RWPE1 (cell line): ENCODE measurements around the gene BCL2A1.

ENCODE experiments used
- CTCF ChIA-PET: fragments of 350-600 bp; sonication (Branson Sonifier 250); formaldehyde crosslinking; extraction: SDS; loops from one replicate; lab custom pipeline; 2021; lab: Yijun Ruan, JAX
- POLR2A ChIA-PET: fragments of 400-600 bp; formaldehyde crosslinking; extraction: SDS; loops from one replicate; lab custom pipeline; 2020; ENCODE audit warnings: antibody characterized with exemption; ENCODE audit not compliant: low non-redundant PET; lab: Yijun Ruan, JAX
- DNase-seq: peaks from one replicate; pipeline ENCODE4 v3.0.0; 2012; ENCODE audit warnings: low spot score
- H3K27ac ChIP-seq: fragments of 450-650 bp; 2 replicates; pipeline ENCODE4 v1.5.1; 2017
- CTCF ChIP-seq: fragments of 450-650 bp; conservative IDR thresholded peaks from 2 replicates; pipeline ENCODE4 v1.5.1; 2017; ENCODE audit warnings: low read depth, mild to moderate bottlenecking

BCL2A1 gene

DNA sequence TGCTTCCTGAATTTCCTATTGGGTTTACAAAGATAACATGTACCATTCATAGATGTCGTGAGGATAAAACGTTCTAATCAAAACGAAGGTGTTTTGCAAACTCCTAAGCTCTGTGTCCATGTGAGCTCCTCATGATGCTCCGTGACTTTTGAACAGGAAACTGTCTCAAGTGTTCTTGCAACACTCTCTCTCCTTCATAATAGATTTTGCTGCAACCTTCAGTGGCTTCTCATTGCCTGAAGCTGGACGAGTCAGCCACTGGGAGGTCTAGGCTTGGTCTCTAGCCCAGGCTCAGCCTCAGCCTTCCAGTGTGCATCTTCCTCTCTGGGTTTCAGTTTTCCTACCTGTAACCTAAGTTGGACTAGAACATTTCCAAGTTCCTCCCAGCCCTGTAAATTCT is 18.7 kb upstream of the BCL2A1 start:
- no peak overlapping the region for H3K27ac ChIP-seq
- CTCF ChIA-PET, result no interaction called here
- POLR2A ChIA-PET, result no interaction called here
- DNase-seq, result no peak
- no peak for TF ChIP-seq CTCF

GRCh38 chr15:79989183-79989582 is 18.2 kb upstream of the BCL2A1 start:
- no peak for TF ChIP-seq CTCF
- ChIA-PET POLR2A (no interaction called here), CTCF (no interaction called here)
- H3K27ac ChIP-seq, result no peak overlapping the region
- DNase-seq, result no peak

- H3K27ac ChIP-seq, result no peak overlapping the region
- DNase-seq, result no peak
- ChIA-PET CTCF (interaction anchor here (0.6 to 0.7 kb wide), 3 partner anchors 233 to 1199 kb away, joined by 3 read pairs; no protein-coding TSS in a partner anchor), POLR2A (no interaction called here)
- TF ChIP-seq CTCF, result no peak
Observed at GRCh38 chr15:79988448-79989117, 17.6 kb upstream of the BCL2A1 start.

- no peak for DNase-seq
- ChIA-PET POLR2A (no interaction called here), CTCF (interaction anchor here (0.6 to 0.7 kb wide), 2 partner anchors 233 to 1199 kb away, joined by 3 read pairs; no protein-coding TSS in a partner anchor)
Observed at GRCh38 chr15:79987969-79988368, 17.0 kb upstream of the BCL2A1 start.

GRCh38 chr15:79987569-79987955 is 16.6 kb upstream of the BCL2A1 start:
- CTCF ChIA-PET, result interaction anchor here (0.7 kb wide), 1 partner anchor 232 kb away, joined by 3 read pairs; no protein-coding TSS in a partner anchor
- TF ChIP-seq CTCF, result no peak
- DNase-seq, result no peak
- POLR2A ChIA-PET, result no interaction called here
- no peak overlapping the region for H3K27ac ChIP-seq

More at GRCh38 chr15:79987969-79988368, 17.0 kb upstream of the BCL2A1 start:
- no peak overlapping the region for H3K27ac ChIP-seq
- no peak for TF ChIP-seq CTCF

DNA sequence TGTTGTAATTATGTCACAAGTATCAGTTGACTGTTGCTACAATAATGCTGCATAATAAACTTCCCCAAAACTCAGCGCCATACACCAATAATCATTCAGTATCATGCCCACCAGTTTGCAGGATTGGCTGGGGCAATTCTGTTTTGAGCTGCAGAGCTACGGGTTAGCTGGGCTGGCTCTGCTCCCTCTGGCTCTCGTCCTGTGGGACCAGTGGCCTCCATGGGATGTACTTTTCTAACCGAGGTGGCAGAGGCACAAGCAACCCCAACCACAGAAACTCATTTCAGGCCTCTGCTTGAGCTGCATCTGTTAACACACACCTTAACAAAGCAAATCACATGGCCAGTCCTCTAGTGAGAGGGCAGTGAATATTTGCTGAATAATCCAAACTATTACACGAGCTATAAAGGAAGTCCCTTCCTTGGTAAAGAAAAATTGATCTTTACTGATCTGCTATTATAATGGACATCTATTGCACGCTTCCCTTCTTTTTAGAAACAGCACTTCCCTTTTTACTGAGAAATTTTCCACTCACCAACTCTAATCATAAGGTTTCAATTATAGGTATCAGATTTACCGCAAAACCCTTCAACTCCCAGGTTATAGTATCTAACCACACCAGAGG is 10.9 kb upstream of the BCL2A1 start:
- H3K27ac ChIP-seq, result no peak overlapping the region
- CTCF ChIA-PET, result interaction anchor here (0.6 to 1.0 kb wide), 2 partner anchors 12 to 650 kb away, joined by 4 to 13 read pairs; no protein-coding TSS in a partner anchor
- no peak for TF ChIP-seq CTCF
- DNase-seq, result no peak
- POLR2A ChIA-PET, result no interaction called here
